HT1080 (cell line): ENCODE results near the gene LUC7L3. TPM values are rescaled to one million over a fixed set of nuclear protein-coding genes. Genes with fewer than 3 reads are reported as not detected.

Experiments used
- DNase-seq: peaks from one replicate; pipeline ENCODE4 v3.0.0-alpha.2; 2015; ENCODE audit warnings: low read depth
- total RNA-seq: library from RNA; depleted of rRNA; stranded (reverse); fragments of >200 nt; shearing (Covaris generic); gene quantifications from 2 replicates; pipeline ENCODE4 v1.2.3, GENCODE V29; 2014

The LUC7L3 gene
- total RNA-seq, 1 experiment from 2014 or later: 45.9 TPM

GRCh38 chr17:50749245-50749644 is 29.8 kb downstream of the LUC7L3 start:
- no peak for DNase-seq

GRCh38 chr17:50754521-50754920 is 35.1 kb downstream of the LUC7L3 start:
- DNase-seq: no peak

- no peak for DNase-seq
These were observed 39.1 kb downstream of the LUC7L3 start for GRCh38 chr17:50758524-50758923.

GRCh38 chr17:50758989-50759544 is 39.7 kb downstream of the LUC7L3 start:
- DNase-seq: no peak

- DNase-seq: no peak
These were observed 42.8 kb downstream of the LUC7L3 start for GRCh38 chr17:50762177-50762576.

GRCh38 chr17:50763716-50764475 is 44.5 kb downstream of the LUC7L3 start:
- no peak for DNase-seq

GRCh38 chr17:50764734-50765149 is 45.3 kb downstream of the LUC7L3 start:
- DNase-seq: no peak

GRCh38 chr17:50765454-50766221 is 46.2 kb downstream of the LUC7L3 start:
- no peak for DNase-seq

- no peak for DNase-seq
These were observed 47.0 kb downstream of the LUC7L3 start for GRCh38 chr17:50766222-50767023.

GRCh38 chr17:50767030-50767429 is 47.6 kb downstream of the LUC7L3 start:
- no peak for DNase-seq

- no peak for DNase-seq
These were observed 48.0 kb downstream of the LUC7L3 start, which contains the start of gene ANKRD40CL for GRCh38 chr17:50767446-50767845. ANKRD40CL (minus strand) TSS chr17:50767518; CDS start chr17:50766913, 605 bp downstream.

GRCh38 chr17:50768346-50768761 is 49.0 kb downstream of the LUC7L3 start:
- DNase-seq: no peak

- DNase-seq: no peak
These were observed 50.5 kb downstream of the LUC7L3 start for GRCh38 chr17:50769884-50770283.

GRCh38 chr17:50770346-50770745 is 50.9 kb downstream of the LUC7L3 start:
- DNase-seq: no peak

- no peak for DNase-seq
These were observed 52.8 kb downstream of the LUC7L3 start for GRCh38 chr17:50771991-50772785.

GRCh38 chr17:50774225-50774803 is 54.9 kb downstream of the LUC7L3 start:
- no peak for DNase-seq

- no peak for DNase-seq
These were observed 56.5 kb downstream of the LUC7L3 start for GRCh38 chr17:50775926-50776325.

GRCh38 chr17:50778471-50778870 is 59.1 kb downstream of the LUC7L3 start:
- DNase-seq: no peak

GRCh38 chr17:50778988-50779387 is 59.6 kb downstream of the LUC7L3 start:
- no peak for DNase-seq

- DNase-seq: no peak
These were observed 60.4 kb downstream of the LUC7L3 start for GRCh38 chr17:50779747-50780353.
